Measurements from ENCODE around the gene MAP3K20. TPM values are rescaled to one million over a fixed set of nuclear protein-coding genes. Genes with fewer than 3 reads are reported as not detected.
A peak's percentile ranks its signal among the peaks of the same experiment; 100 is the strongest.
"Not testable (repeated sequence)": the region's sequence is repeated elsewhere in the genome, so short reads cannot be mapped to it uniquely, and the experiment has no call there.

Gene MAP3K20
- total RNA-seq, 2 experiments from 2014 or later: 11.0 to 11.9 TPM

DNA sequence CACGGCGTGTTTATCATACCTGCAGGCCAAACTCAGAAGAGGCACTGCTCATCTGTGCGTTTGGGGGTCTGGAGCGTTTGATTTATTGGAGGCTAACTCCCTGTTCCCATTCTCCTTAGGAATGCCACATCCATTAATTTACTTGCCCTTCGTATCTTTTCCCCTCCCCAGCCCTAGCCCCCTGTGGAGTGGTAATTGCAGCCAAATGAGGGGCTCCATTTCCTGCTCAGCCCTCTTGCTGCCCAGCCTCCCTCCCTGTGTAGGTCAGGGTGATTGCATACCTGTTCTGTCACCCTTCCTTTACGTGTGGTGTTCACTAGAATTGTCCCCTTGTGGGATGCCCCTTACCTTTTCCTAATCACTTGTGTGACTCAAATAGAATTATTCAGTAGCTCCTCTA is 120.4 kb downstream of the MAP3K20 start:
- no peak for DNase-seq
- H3K27me3 Mint-ChIP-seq: peaks cover 7% of the 10 kb centered on the region
- H3K36me3 Mint-ChIP-seq: no peaks in the 10 kb centered on the region
- H3K27ac Mint-ChIP-seq: no peak overlapping the region
- H3K4me1 Mint-ChIP-seq: no peaks in the 10 kb centered on the region
- H3K4me3 Mint-ChIP-seq: no peak overlapping the region
- no peaks in the 10 kb centered on the region for H3K9me3 Mint-ChIP-seq

GRCh38 chr2:173196638-173197037 is 121.0 kb downstream of the MAP3K20 start:
- Mint-ChIP-seq H3K4me1 (no peaks in the 10 kb centered on the region), H3K4me3 (no peak overlapping the region), H3K36me3 (no peaks in the 10 kb centered on the region), H3K27me3 (peaks cover 2% of the 10 kb centered on the region), H3K9me3 (no peaks in the 10 kb centered on the region), H3K27ac (no peak overlapping the region)
- no peak for DNase-seq

- Mint-ChIP-seq H3K27me3 (no peaks in the 10 kb centered on the region), H3K27ac (no peak overlapping the region), H3K4me1 (no peaks in the 10 kb centered on the region), H3K4me3 (no peak overlapping the region), H3K36me3 (no peaks in the 10 kb centered on the region), H3K9me3 (no peaks in the 10 kb centered on the region)
- no peak for DNase-seq
These were observed 122.7 kb downstream of the MAP3K20 start for GRCh38 chr2:173198327-173198726.

- Mint-ChIP-seq H3K9me3 (no peaks in the 10 kb centered on the region), H3K27ac (no peak overlapping the region), H3K27me3 (no peaks in the 10 kb centered on the region), H3K4me3 (no peak overlapping the region), H3K36me3 (no peaks in the 10 kb centered on the region), H3K4me1 (no peaks in the 10 kb centered on the region)
- DNase-seq: no peak
These were observed 123.6 kb downstream of the MAP3K20 start for GRCh38 chr2:173199294-173199693.

DNA sequence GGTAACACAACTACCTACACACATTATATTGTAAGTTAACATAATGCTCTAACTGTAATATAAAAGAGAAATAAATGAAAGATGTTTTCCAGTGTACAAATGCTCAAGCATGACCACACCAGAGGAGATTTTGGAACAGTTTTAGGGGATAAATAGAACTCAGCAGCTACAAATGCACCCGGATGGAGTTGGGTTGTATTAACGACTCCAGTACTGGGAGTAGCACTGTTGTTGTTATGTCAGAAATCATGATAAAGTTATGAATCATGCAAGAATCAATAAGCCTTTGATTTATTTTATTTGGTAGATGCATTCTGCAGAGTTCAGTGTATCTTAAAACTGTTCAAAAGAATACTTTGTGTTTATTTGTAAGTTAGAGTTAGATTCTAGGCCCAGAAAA is 126.9 kb downstream of the MAP3K20 start:
- Mint-ChIP-seq H3K4me1 (no peaks in the 10 kb centered on the region), H3K36me3 (no peaks in the 10 kb centered on the region), H3K27me3 (no peaks in the 10 kb centered on the region), H3K27ac (no peak overlapping the region), H3K4me3 (no peak overlapping the region), H3K9me3 (no peaks in the 10 kb centered on the region)
- DNase-seq: no peak

GRCh38 chr2:173204316-173204715 is 128.7 kb downstream of the MAP3K20 start:
- no peak for DNase-seq
- Mint-ChIP-seq H3K27me3 (peaks cover 4% of the 10 kb centered on the region), H3K4me1 (no peaks in the 10 kb centered on the region), H3K4me3 (no peak overlapping the region), H3K9me3 (no peaks in the 10 kb centered on the region), H3K27ac (no peak overlapping the region), H3K36me3 (no peaks in the 10 kb centered on the region)

DNA sequence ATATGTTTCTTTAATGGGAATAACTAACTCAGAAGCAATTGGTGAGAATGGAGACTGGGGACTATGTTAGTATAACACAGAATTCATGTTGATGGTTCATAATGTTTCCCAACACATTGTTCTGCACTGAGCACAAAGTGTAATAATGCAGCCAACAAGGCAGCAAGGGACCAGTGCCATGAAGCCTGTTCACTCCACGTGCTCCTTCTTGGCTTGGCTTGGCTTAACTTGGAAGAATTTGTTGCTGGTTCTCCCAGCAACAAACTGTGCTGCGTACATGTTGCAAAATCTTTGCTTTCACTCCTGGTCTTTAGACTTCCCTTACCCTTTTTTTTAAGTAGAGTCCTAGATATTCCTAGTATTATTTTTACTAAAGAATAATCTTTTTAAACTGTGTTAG is 129.7 kb downstream of the MAP3K20 start:
- Mint-ChIP-seq H3K4me1 (peaks cover 2% of the 10 kb centered on the region), H3K27me3 (peaks cover 8% of the 10 kb centered on the region), H3K9me3 (no peaks in the 10 kb centered on the region), H3K36me3 (peaks cover 3% of the 10 kb centered on the region), H3K27ac (no peak overlapping the region), H3K4me3 (no peak overlapping the region)
- DNase-seq: no peak

DNA sequence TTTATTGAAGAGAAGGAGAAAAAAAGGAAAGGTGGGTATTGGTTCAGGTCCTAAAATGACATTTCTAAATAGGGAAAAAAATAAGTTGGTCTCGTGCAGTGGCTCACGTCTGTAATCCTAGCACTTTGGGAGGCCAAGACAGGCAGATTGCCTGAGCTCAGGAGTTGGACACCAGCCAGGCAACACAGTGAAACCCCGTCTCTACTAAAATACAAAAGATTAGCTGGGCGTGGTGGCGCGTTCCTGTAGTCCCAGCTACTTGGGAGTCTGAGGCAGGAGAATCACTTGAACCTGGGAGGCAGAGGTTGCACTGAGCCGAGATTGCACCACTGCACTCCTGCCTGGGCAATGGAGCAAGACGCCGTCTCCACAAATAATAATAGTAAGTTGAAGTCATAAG is 131.5 kb downstream of the MAP3K20 start:
- not testable (repeated sequence) for H3K36me3 Mint-ChIP-seq, H3K4me1 Mint-ChIP-seq, H3K9me3 Mint-ChIP-seq, H3K27me3 Mint-ChIP-seq, DNase-seq, H3K27ac Mint-ChIP-seq, H3K4me3 Mint-ChIP-seq

- peaks cover 2% of the 10 kb centered on the region for H3K4me1 Mint-ChIP-seq
- H3K27me3 Mint-ChIP-seq: peaks cover 8% of the 10 kb centered on the region
- H3K4me3 Mint-ChIP-seq: no peak overlapping the region
- H3K36me3 Mint-ChIP-seq: peaks cover 3% of the 10 kb centered on the region
- no peaks in the 10 kb centered on the region for H3K9me3 Mint-ChIP-seq
- no peak overlapping the region for H3K27ac Mint-ChIP-seq
- peak; percentile 29 for DNase-seq
These were observed 134.9 kb downstream of the MAP3K20 start for GRCh38 chr2:173210270-173211196.

GRCh38 chr2:173213181-173213580 is 137.5 kb downstream of the MAP3K20 start:
- Mint-ChIP-seq H3K36me3 (peaks cover 3% of the 10 kb centered on the region), H3K9me3 (no peaks in the 10 kb centered on the region), H3K4me3 (no peak overlapping the region), H3K4me1 (peaks cover 2% of the 10 kb centered on the region), H3K27me3 (peaks cover 8% of the 10 kb centered on the region), H3K27ac (no peak overlapping the region)
- no peak for DNase-seq

DNA sequence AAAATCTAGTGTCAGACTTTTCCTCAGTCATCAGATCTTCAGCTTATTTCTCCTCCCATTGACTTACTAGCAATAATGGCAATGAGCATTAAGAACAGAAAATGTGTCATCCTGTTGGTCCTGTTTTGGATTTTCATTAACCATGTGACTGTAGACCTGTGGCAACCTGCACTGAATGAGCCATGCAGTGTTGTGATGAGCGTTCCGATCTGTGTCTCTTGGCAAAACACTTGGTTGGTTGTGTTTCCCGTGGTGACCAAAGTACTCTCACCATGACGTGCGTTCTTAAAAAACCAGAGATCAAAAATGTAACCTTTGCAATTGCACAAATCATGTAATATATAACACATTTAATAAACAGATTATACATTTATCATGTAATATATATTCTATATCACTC is 138.6 kb downstream of the MAP3K20 start:
- Mint-ChIP-seq H3K9me3 (no peaks in the 10 kb centered on the region), H3K4me3 (no peak overlapping the region), H3K36me3 (peaks cover 3% of the 10 kb centered on the region), H3K27me3 (peaks cover 5% of the 10 kb centered on the region), H3K27ac (no peak overlapping the region), H3K4me1 (peaks cover 9% of the 10 kb centered on the region)
- DNase-seq: no peak

GRCh38 chr2:173215316-173215715 is 139.7 kb downstream of the MAP3K20 start:
- H3K36me3 Mint-ChIP-seq: no peaks in the 10 kb centered on the region
- H3K4me1 Mint-ChIP-seq: peaks cover 8% of the 10 kb centered on the region
- H3K9me3 Mint-ChIP-seq: no peaks in the 10 kb centered on the region
- H3K27ac Mint-ChIP-seq: no peak overlapping the region
- no peak for DNase-seq
- no peak overlapping the region for H3K4me3 Mint-ChIP-seq
- H3K27me3 Mint-ChIP-seq: no peaks in the 10 kb centered on the region

GRCh38 chr2:173216051-173216450 is 140.4 kb downstream of the MAP3K20 start:
- no peaks in the 10 kb centered on the region for H3K36me3 Mint-ChIP-seq
- no peak overlapping the region for H3K27ac Mint-ChIP-seq
- H3K9me3 Mint-ChIP-seq: no peaks in the 10 kb centered on the region
- H3K4me3 Mint-ChIP-seq: no peak overlapping the region
- no peak for DNase-seq
- H3K4me1 Mint-ChIP-seq: peaks cover 7% of the 10 kb centered on the region
- no peaks in the 10 kb centered on the region for H3K27me3 Mint-ChIP-seq

- H3K27ac Mint-ChIP-seq: no peak overlapping the region
- H3K4me1 Mint-ChIP-seq: peaks cover 7% of the 10 kb centered on the region
- no peak overlapping the region for H3K4me3 Mint-ChIP-seq
- H3K27me3 Mint-ChIP-seq: no peaks in the 10 kb centered on the region
- no peaks in the 10 kb centered on the region for H3K36me3 Mint-ChIP-seq
- H3K9me3 Mint-ChIP-seq: no peaks in the 10 kb centered on the region
- DNase-seq: no peak
These were observed 141.0 kb downstream of the MAP3K20 start for GRCh38 chr2:173216668-173217067.

DNA sequence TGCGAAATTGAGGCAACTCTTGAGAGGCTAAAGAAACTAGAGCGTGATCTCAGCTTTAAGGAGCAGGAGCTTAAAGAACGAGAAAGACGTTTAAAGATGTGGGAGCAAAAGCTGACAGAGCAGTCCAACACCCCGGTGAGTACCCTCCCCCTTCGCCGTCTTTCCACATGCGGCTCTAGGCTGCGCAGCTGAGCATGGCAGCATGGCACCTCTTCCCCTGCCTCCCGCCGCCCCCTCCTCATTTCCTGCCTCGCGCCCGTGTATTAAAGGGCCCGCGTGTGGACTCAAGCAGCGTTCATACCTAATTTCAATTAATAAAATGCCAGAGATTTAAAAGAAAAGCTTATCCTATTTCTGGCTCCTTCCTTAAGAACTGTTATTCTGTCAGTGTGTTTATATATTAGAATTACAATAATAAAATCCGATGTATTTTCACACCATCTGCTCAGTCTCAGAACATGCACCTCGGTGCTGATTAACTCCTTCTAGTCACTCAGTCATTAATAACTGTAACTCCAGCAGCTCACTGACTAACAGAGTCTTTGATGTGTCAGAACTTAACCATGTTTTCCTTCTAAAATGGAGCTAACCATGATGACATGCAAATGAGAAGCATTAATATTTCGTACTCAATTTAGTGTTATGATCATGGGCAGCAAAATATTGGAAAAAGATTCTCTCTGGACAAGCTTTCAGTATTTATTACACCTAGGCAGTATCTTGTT is 141.6 kb downstream of the MAP3K20 start:
- Mint-ChIP-seq H3K36me3 (no peaks in the 10 kb centered on the region), H3K27ac (no peak overlapping the region), H3K4me1 (peaks cover 7% of the 10 kb centered on the region), H3K27me3 (no peaks in the 10 kb centered on the region), H3K4me3 (no peak overlapping the region), H3K9me3 (no peaks in the 10 kb centered on the region)
- no peak for DNase-seq

All from activated naive CD8-positive, alpha-beta T cell treated with anti-CD3 and anti-CD28 coated beads for 36 hours (primary cell).